ENCODE data around the gene GAPVD1. TPM values are rescaled to one million over a fixed set of nuclear protein-coding genes. Genes with fewer than 3 reads are reported as not detected.

GAPVD1 gene
- total RNA-seq, 1 experiment from 2014 or later, result 53.1 TPM

DNA sequence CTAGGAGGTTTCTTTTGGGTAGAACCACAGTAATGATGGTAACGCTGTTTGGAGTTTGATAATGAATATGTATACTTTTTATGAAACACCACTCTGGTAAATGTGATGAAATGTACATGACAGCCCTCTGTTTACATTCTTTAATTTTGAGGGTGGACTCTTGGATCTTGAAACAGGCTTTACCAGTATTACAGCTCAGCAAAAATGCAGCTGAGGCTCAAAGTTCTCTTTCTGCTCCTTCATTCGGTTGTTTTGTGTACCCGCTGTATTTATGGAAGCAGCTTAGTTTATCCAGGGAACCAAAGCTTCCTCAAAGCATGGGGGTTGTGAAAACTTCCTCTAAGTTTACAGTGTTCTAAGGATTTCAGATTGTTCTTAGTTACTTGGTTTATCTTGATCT lies 11.1 kb downstream of the GAPVD1 start:
- Histone ChIP-seq H3K4me2 (ENCODE audit: low read length) (no peak overlapping the region), H3K27ac (ENCODE audit: low read depth, low read length) (no peak overlapping the region), H3K27me3 (ENCODE audit: insufficient read depth, low read length) (no peaks in the 10 kb centered on the region), H4K20me1 (ENCODE audit: insufficient read depth) (no peaks in the 10 kb centered on the region), H3K9me3 (ENCODE audit: control insufficient read depth in 1 of 2, insufficient read depth in 1 of 2, low read depth in 1 of 2, low read length in 2 of 2) (no peaks in the 10 kb centered on the region), H2AFZ (ENCODE audit: low read depth, low read length, poor library complexity, severe bottlenecking) (no peak overlapping the region), H3K79me2 (ENCODE audit: insufficient read depth, low read length) (peaks cover 95% of the 10 kb centered on the region), H3K36me3 (ENCODE audit: control insufficient read depth in 1 of 2, insufficient read depth in 2 of 2, low read length in 2 of 2) (no peaks in the 10 kb centered on the region), H3K4me3 (replicated peaks in 1 of 2; ENCODE audit: low read depth in 1 of 2, low read length in 2 of 2) (no peak overlapping the region), H3K9me2 (ENCODE audit: insufficient read depth) (no peaks in the 10 kb centered on the region), H3K4me1 (ENCODE audit: control insufficient read depth in 1 of 2, insufficient read depth in 2 of 2, low read length in 2 of 2) (no peaks in the 10 kb centered on the region), H3K9ac (ENCODE audit: low read length) (no peak overlapping the region)
- TF ChIP-seq POLR2A (IDR thresholded peaks at IDR 0.05; ENCODE audit: borderline replicate concordance, extremely low read depth, insufficient read depth, insufficient read length) (no peak), ZFX (IDR thresholded peaks at IDR 0.05) (no peak), CBX3 (IDR thresholded peaks at IDR 0.05; ENCODE audit: low read depth) (no peak), ELF1 (IDR thresholded peaks at IDR 0.05; ENCODE audit: borderline replicate concordance, low read depth) (no peak), SP1 (IDR thresholded peaks at IDR 0.05; ENCODE audit: low read depth) (no peak), FOSL1 (IDR thresholded peaks at IDR 0.05; ENCODE audit: low read depth) (no peak), EGR1 (IDR thresholded peaks at IDR 0.05; ENCODE audit: low read depth) (no peak), ZNF274 (IDR thresholded peaks at IDR 0.05; ENCODE audit: low read depth, low read length) (no peak), POLR2AphosphoS5 (IDR thresholded peaks at IDR 0.05; ENCODE audit: low read depth, low read length) (no peak), EZH2phosphoT487 (IDR thresholded peaks at IDR 0.05; ENCODE audit: borderline replicate concordance) (no peak), SIN3A (IDR thresholded peaks at IDR 0.05; ENCODE audit: low read depth) (no peak), YY1 (IDR thresholded peaks at IDR 0.05; ENCODE audit: extremely low read depth, insufficient replicate concordance, low read depth, low read length) (no peak), CEBPB (IDR thresholded peaks at IDR 0.05; ENCODE audit: low read depth) (no peak)
- TF ChIP-seq, protein P1, sequence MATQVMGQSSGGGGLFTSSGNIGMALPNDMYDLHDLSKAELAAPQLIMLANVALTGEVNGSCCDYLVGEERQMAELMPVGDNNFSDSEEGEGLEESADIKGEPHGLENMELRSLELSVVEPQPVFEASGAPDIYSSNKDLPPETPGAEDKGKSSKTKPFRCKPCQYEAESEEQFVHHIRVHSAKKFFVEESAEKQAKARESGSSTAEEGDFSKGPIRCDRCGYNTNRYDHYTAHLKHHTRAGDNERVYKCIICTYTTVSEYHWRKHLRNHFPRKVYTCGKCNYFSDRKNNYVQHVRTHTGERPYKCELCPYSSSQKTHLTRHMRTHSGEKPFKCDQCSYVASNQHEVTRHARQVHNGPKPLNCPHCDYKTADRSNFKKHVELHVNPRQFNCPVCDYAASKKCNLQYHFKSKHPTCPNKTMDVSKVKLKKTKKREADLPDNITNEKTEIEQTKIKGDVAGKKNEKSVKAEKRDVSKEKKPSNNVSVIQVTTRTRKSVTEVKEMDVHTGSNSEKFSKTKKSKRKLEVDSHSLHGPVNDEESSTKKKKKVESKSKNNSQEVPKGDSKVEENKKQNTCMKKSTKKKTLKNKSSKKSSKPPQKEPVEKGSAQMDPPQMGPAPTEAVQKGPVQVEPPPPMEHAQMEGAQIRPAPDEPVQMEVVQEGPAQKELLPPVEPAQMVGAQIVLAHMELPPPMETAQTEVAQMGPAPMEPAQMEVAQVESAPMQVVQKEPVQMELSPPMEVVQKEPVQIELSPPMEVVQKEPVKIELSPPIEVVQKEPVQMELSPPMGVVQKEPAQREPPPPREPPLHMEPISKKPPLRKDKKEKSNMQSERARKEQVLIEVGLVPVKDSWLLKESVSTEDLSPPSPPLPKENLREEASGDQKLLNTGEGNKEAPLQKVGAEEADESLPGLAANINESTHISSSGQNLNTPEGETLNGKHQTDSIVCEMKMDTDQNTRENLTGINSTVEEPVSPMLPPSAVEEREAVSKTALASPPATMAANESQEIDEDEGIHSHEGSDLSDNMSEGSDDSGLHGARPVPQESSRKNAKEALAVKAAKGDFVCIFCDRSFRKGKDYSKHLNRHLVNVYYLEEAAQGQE (IDR thresholded peaks at IDR 0.05; ENCODE audit: low read depth), result no peak
- TF ChIP-seq, protein P2, sequence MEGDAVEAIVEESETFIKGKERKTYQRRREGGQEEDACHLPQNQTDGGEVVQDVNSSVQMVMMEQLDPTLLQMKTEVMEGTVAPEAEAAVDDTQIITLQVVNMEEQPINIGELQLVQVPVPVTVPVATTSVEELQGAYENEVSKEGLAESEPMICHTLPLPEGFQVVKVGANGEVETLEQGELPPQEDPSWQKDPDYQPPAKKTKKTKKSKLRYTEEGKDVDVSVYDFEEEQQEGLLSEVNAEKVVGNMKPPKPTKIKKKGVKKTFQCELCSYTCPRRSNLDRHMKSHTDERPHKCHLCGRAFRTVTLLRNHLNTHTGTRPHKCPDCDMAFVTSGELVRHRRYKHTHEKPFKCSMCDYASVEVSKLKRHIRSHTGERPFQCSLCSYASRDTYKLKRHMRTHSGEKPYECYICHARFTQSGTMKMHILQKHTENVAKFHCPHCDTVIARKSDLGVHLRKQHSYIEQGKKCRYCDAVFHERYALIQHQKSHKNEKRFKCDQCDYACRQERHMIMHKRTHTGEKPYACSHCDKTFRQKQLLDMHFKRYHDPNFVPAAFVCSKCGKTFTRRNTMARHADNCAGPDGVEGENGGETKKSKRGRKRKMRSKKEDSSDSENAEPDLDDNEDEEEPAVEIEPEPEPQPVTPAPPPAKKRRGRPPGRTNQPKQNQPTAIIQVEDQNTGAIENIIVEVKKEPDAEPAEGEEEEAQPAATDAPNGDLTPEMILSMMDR (IDR thresholded peaks at IDR 0.05 in 2 of 3, conservative IDR thresholded peaks at IDR 0.05 in 1 of 3; ENCODE audit: borderline replicate concordance in 1 of 3, insufficient read depth in 1 of 3, low read depth in 2 of 3, low read length in 2 of 3), result no peak
- TF ChIP-seq, protein P3, sequence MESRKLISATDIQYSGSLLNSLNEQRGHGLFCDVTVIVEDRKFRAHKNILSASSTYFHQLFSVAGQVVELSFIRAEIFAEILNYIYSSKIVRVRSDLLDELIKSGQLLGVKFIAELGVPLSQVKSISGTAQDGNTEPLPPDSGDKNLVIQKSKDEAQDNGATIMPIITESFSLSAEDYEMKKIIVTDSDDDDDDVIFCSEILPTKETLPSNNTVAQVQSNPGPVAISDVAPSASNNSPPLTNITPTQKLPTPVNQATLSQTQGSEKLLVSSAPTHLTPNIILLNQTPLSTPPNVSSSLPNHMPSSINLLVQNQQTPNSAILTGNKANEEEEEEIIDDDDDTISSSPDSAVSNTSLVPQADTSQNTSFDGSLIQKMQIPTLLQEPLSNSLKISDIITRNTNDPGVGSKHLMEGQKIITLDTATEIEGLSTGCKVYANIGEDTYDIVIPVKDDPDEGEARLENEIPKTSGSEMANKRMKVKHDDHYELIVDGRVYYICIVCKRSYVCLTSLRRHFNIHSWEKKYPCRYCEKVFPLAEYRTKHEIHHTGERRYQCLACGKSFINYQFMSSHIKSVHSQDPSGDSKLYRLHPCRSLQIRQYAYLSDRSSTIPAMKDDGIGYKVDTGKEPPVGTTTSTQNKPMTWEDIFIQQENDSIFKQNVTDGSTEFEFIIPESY (IDR thresholded peaks at IDR 0.05; ENCODE audit: extremely low read depth, insufficient replicate concordance, low read length), result no peak
- intact Hi-C loops (cut with micrococcal nuclease), result no loop called here
- CTCF ChIA-PET, result interaction anchor here (1.5 kb wide), 1 partner anchor 11 kb away, joined by 4 read pairs; the partner anchor contains the start of gene GAPVD1
- DNase-seq (ENCODE audit: low read depth, low spot score) (no peak), ATAC-seq (no peak)
- RAD21 ChIA-PET (ENCODE audit: low non-redundant PET in 1 of 2, low total read pairs in 2 of 2, uncharacterized antibody in 2 of 2, unreplicated experiment in 2 of 2), result no interaction called here
- POLR2A ChIA-PET, result no interaction called here
- BruUV-seq (replicated peaks), result no TSS peak
